GM21576 (cell line): ENCODE data around the gene CD55.
A peak's percentile ranks its signal among the peaks of the same experiment; 100 is the strongest.

ENCODE experiments used
- ATAC-seq: cut with Tn5 transposase; IDR thresholded peaks from one replicate; pipeline ENCODE4 v1.9.1; 2021; ENCODE audit warnings: mild to moderate bottlenecking, moderate library complexity; ENCODE audit not compliant: unreplicated experiment

The CD55 gene

GRCh38 chr1:207321079-207321789 is at the start of gene CD55:
Gene CD55 (plus strand): TSS chr1:207321678. CDS start chr1:207321766, 88 bp downstream.
- peak; percentile 90 for ATAC-seq

- no peak for ATAC-seq
Measured at GRCh38 chr1:207274882-207275281, 46.6 kb upstream of the CD55 start.

DNA sequence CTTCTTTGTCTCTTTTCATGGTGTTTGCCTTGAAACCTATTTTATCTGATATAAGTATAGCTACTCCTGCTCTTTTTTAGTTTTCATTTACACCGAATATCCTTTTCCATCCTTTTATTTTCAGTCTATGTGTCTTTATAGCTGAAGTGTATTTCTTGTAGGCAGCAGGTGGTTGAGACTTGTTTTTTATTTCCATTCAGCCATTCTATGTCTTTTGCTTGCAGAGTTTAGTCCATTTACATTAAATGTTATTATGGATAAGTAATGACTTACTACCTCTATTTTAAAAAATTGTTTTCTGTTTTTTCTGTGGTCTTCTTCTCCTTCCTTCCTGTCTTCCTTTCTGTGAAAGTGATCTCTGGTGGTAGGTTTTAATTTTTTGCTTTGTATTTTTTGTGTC is 45.0 kb upstream of the CD55 start:
- ATAC-seq = no peak

- ATAC-seq = no peak
Measured at GRCh38 chr1:207277241-207277640, 44.2 kb upstream of the CD55 start.

GRCh38 chr1:207279652-207280051 is 41.8 kb upstream of the CD55 start:
- ATAC-seq = no peak

GRCh38 chr1:207280706-207281105 is 40.8 kb upstream of the CD55 start:
- ATAC-seq = no peak

GRCh38 chr1:207282058-207282457 is 39.4 kb upstream of the CD55 start:
- ATAC-seq = no peak

- no peak for ATAC-seq
Measured at GRCh38 chr1:207282496-207283380, 38.7 kb upstream of the CD55 start.

DNA sequence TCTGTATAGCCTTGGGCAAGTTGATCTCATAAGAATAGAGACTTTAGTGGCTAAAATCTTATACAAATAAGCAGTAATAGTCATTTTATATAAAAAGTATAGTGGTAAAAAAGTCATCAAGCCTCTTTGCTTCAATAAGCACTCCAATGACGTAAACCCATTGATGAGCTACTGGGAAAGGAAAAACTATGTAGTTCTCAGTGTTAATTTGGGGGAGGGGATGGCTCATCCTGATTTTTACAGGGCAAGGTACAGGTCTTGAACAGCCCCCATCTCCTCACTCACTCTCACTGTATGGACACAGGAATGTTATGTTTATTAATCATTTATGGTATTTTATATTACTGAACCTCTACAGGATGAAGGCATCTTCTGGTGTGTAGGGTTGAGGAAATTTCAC is 38.1 kb upstream of the CD55 start:
- no peak for ATAC-seq

DNA sequence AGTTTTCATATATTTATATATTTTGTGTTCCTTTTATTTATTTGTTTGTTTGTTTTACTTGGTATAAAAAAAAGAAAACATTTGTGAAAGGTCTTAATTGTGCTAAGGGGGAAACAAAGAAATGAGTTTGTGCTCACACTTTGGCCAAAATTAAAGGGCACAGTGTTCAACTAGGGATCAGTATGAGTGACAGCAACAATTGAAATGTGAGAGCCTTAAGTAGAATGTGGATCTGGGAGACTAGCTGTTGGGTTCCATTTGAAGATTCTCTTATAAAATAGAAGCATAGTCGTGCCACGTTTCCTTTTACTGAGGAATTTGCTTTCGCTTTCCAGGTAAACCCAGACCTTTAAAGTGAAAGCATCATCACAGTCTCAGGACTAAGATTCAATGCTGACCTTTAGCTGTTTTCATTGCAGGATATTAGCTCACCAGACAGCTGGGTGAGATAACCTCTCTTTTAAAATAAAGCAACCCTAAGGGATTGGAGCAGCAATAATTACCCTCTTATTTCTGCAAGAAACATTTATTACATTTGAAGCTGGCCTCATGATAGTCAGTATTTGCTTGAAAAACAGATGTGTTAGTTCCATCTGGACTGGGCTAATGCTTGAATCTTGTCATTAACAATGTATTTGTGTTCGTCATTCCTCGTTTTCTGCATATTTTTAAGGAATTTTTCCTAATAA is 37.1 kb upstream of the CD55 start:
- ATAC-seq = no peak

DNA sequence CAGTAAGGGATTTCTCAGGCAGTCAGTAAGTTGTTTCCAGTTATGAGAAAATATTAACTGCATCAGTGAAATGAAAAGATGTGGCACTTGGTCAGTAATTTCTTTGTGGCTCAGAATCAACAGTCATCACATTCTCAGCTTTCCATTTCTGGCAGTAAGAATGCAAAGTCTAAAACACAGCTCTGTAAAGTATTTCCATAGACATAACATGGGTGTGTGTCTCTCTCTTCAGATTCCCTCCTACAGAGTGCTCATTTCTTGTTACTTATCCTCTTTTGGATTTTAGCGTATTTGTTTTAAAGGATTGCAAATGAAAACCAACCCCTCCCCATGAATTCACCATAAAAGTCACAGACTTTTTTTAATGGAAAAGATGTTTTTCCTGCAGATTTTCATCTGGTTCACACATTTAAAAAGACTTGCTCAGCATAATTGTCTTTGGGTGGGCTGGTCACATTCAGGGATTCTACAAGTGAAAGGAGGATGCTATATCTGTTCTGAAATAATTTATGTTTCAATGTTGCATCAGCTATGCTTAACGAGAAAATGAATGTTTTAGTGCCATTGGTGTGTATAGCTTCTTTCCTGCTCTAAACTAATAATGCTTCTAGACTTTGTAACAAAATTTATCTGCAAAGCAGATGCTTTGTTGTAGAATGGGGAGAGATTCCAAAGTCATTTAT is 34.6 kb upstream of the CD55 start:
- ATAC-seq = no peak

- no peak for ATAC-seq
Measured at GRCh38 chr1:207288315-207288714, 33.2 kb upstream of the CD55 start.

DNA sequence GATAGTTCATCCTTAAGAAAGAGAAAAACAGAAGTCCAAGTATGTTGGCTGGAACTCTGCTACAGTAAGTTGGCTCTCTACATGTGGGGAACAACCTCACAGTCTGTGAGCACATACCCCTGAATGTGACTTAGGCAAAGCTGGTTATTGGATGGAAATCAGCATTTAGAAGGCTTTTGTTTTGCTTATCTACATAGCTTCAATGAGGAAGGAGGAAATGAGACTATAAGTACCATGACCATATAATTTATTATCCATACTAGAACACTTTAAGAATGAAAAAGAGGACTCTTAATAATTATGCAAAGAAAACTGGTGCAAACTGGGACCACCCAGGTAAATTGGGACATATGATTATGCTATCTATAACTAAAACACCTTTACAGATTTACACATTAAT is 31.7 kb upstream of the CD55 start:
- ATAC-seq = no peak

DNA sequence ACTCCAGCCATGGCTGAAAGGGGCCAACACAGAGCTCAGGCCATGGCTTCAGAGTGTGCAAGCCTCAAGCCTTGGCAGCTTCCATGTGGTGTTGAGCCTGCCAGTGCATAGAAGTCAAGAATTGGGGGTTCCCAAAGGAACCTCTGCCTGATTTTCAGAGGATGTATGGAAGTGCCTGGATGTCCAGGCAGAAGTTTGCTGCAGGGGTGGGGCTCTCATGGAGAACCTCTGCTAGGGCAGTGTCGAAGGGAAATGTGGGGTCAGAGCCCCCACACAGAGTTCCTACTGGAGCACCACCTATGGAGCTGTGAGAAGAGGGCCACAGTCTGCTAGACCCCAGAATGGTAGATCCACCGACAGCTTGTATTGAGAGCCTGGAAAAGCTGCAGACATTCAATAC is 29.8 kb upstream of the CD55 start:
- no peak for ATAC-seq

DNA sequence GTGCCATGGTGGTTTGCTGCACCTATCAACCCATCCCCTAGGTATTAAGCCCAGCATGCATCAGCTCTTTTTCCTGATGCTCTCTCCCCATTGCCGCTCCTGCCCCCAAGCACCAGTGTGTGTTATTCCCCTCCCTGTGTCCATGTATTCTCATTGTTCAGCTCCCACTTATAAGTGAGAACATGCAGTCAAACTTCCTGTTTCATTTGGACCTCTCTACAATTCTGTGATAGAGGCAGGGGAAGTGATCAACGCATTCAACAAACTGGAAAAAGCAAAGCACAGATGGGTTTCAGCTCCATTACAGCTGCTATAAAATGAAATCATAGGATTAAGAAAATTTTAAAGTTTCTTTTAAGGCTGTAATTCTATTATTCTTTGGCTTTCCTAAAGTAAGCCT is 23.3 kb upstream of the CD55 start:
- ATAC-seq = no peak

DNA sequence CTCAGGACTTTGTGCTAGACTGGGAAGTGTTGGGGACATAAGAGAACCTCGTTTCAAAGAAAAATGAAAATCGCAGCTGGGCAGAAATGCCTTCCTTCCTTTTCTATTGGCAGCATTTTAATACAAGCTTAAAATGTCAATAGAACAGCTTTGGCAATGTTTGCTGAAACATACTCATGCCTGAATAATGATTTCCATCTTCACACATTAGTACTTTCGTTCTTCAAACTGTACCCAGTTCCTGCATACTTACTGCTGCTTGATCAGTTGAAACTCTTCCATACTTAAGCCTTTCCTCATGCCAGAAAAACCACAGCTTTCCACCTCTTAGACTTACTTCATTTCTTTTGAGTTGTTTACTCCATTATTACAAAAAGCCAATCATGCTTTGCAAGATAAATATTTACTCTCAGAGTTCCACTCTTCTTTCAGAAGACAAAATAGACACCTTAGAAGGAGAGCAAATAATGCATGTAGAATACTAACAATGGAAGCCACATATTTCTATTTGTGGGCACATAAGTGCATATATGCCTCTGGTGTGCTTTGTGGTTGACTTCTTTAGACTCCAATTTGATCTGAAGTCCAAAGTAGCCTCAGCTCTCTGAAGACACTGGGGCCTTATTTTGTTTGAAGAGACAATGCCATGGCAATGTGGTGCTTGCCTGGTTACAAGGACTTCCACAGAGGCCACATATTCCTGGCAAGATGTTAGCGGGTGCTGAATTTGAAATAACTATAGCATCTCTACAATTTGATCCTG is 22.7 kb upstream of the CD55 start:
- ATAC-seq = no peak

DNA sequence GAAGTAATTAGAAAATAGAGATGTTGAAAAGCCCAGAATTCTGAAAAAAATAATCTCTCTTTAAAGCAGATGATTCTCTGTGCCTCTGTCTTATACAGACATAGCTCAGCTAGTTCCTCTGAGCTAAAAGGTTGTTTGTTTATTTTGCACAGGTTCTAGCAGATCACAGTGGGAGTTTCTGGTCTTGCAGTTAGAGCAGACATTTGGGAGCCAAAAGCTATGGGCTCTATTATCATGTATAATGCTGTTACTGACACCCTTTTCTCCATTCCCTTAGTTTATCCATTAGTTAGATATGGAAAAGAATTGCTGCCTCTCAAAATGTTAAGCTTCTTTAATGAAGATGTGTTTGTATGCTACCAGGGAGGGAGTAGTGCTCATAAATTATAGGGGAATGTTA is 20.5 kb upstream of the CD55 start:
- ATAC-seq = no peak

DNA sequence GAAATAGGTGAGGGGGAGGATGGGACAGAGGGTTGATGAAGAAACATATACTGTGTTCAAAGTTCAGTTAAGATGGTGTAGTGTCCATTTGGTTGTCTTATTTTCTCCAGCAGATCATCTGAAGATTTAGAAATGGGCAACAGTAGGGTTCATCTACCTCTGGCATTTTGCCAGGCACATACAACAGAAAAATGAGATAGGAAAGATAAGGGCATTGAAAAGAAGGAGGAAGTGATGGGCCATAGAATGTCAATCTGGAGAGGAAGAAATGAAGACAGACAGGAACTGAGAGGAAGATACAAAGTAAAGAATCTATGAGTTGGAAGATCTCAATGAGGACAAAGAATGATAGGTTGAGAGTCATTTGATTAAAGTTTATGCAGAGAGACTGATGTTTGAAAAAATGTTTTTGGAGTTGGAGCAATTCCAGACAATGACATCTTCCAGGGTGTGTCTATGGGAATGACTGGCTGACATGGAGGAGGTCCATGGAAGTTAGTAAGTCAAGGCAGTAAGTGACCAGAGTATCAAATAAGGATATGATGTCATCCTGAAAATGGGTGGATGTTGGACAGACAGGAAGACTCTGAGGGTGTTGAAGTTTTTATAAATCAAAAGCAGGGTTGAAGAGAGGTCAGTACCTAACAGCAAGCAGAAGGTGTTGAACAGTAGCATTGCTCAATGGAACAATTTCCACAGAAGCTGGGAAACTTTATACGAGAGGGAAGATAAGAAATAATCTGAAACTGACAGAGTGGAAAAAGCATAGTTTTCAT is 18.7 kb upstream of the CD55 start:
- no peak for ATAC-seq

DNA sequence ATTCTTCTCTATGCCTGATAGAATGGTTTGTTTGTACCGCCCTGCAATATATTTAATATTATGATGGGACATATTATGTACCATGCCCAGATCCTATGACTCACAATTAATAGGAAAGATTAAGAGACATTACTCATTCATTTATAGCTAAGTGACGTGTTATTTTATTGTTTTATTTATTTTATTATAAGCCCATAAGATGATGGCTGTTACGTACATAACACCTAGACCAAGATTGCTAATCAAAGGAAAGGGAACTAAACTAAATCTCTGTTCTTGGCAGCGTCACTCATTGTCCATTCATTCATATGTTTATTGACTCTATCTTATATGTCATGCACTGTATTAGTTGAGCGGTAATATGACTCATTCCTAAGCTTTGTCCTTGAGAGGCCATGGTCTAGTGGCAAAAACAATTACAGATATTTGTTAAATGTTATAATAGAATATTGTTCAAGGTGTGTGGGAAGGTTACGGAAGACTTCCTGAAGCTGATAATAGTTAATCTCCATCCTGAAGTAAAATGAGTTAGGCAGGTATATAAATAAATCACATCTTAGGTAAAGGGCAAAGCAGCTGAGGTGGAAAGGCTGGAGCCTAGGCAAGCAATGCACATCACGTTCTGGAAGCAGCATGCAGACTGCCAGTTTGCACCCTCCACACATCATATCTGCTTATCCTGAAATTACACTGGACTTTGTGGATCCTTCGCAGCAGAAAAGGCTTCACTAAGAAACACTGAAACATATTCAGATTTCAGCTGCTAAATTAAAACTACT is 16.6 kb upstream of the CD55 start:
- no peak for ATAC-seq
